A673 (cell line): ENCODE data around the gene BRD7. TPM values are rescaled to one million over a fixed set of nuclear protein-coding genes. Genes with fewer than 3 reads are reported as not detected.

Experiments
- BruUV-seq: library from RNA; stranded (reverse); fragments of 400-500 nt; replicated peaks from 2 replicates; lab custom pipeline; 2021; lab: Mats Ljungman, UMichigan
- CTCF ChIA-PET: fragments of 300-600 bp; sonication (Branson Sonifier 250); formaldehyde crosslinking; loops from one replicate; lab custom pipeline; 2022; ENCODE audit warnings: antibody characterized with exemption; lab: Charles Lee
- POLR2A ChIA-PET: fragments of 300-600 bp; sonication (Branson Sonifier 250); formaldehyde crosslinking; loops from one replicate; lab custom pipeline; 2022; ENCODE audit warnings: antibody characterized with exemption; ENCODE audit not compliant: low non-redundant PET; lab: Charles Lee
- DNase-seq: peaks from one replicate; pipeline ENCODE4 v3.0.0-alpha.2; 2015; ENCODE audit warnings: low spot score
- H3K27ac ChIP-seq: fragments of 200-600 bp; sonication (generic); 2 replicates; pipeline ENCODE4 v1.5.1; 2016; ENCODE audit warnings: mixed run types, low read depth, mild to moderate bottlenecking, mixed read lengths, antibody characterized with exemption, low read length; ENCODE audit not compliant: poor library complexity, severe bottlenecking
- H3K27me3 ChIP-seq: fragments of 200-600 bp; sonication (generic); replicated peaks from 2 replicates; pipeline ENCODE4 v1.6.1; 2017; ENCODE audit warnings: mixed run types, low read depth, mild to moderate bottlenecking, mixed read lengths, antibody characterized with exemption, low read length; ENCODE audit not compliant: insufficient read depth, poor library complexity
- H3K36me3 ChIP-seq: fragments of 200-600 bp; sonication (generic); 2 replicates; pipeline ENCODE4 v1.6.1; 2016; ENCODE audit warnings: mixed run types, mild to moderate bottlenecking, mixed read lengths, antibody characterized with exemption, low read length; ENCODE audit not compliant: insufficient read depth, poor library complexity, severe bottlenecking
- H3K4me1 ChIP-seq: fragments of 200-600 bp; sonication (generic); 2 replicates; pipeline ENCODE4 v1.6.1; 2017; ENCODE audit warnings: mixed run types, mild to moderate bottlenecking, mixed read lengths, antibody characterized with exemption, low read length; ENCODE audit not compliant: insufficient read depth, poor library complexity, severe bottlenecking
- H3K4me3 ChIP-seq: fragments of 200-600 bp; sonication (generic); 2 replicates; pipeline ENCODE4 v1.5.1; 2016; ENCODE audit warnings: low read depth, mixed run types, mild to moderate bottlenecking, mixed read lengths, low read length; ENCODE audit not compliant: poor library complexity, severe bottlenecking
- H3K9me3 ChIP-seq: fragments of 200-600 bp; sonication (generic); 2 replicates; pipeline ENCODE4 v1.6.1; 2016; ENCODE audit warnings: mixed run types, low read depth, mild to moderate bottlenecking, mixed read lengths, antibody characterized with exemption, low read length; ENCODE audit not compliant: poor library complexity, severe bottlenecking
- CTCF ChIP-seq: fragments of 300-800, 200-600 bp; sonication (generic); conservative IDR thresholded peaks from 2 replicates; pipeline ENCODE4 v1.5.1; 2017; ENCODE audit warnings: low read depth, mild to moderate bottlenecking, antibody characterized with exemption, low read length, moderate library complexity, mixed read lengths
- EZH2 ChIP-seq: fragments of 200-600 bp; sonication (generic); IDR thresholded peaks from 2 replicates; pipeline ENCODE4 v1.6.1; 2017; ENCODE audit warnings: borderline replicate concordance, low read depth, mild to moderate bottlenecking, mixed read lengths, antibody characterized with exemption, low read length; ENCODE audit not compliant: poor library complexity, severe bottlenecking
- intact Hi-C: fragments of 100-400 bp; cut with micrococcal nuclease; formaldehyde crosslinking; loops from one replicate; pipeline ENCODE4 v1.10.0; 2022; ENCODE audit not compliant: unreplicated experiment
- total RNA-seq: library from RNA; stranded (reverse); gene quantifications from 2 replicates; pipeline ENCODE4 v1.2.3, GENCODE V29; 2021

The BRD7 gene
- total RNA-seq, 1 experiment from 2014 or later: 93.0 TPM

- no peaks in the 10 kb centered on the region for H3K9me3 ChIP-seq
- intact Hi-C loops: no loop called here
- H3K4me3 ChIP-seq: no peak overlapping the region
- no peaks in the 10 kb centered on the region for H3K4me1 ChIP-seq
- ChIA-PET CTCF (no interaction called here), POLR2A (no interaction called here)
- H3K27ac ChIP-seq: no peak overlapping the region
- DNase-seq: no peak
- H3K36me3 ChIP-seq: peaks cover 57% of the 10 kb centered on the region
- no TSS peak for BruUV-seq
- TF ChIP-seq EZH2: no peak
- no peak for TF ChIP-seq CTCF
- H3K27me3 ChIP-seq: no peaks in the 10 kb centered on the region
These were observed 52.5 kb downstream of the BRD7 start for GRCh38 chr16:50316102-50316847.

GRCh38 chr16:50315346-50315997 lies 53.3 kb downstream of the BRD7 start:
- intact Hi-C loops: no loop called here
- Histone ChIP-seq H3K4me3 (no peak overlapping the region), H3K36me3 (peaks cover 49% of the 10 kb centered on the region), H3K27me3 (no peaks in the 10 kb centered on the region), H3K4me1 (no peaks in the 10 kb centered on the region), H3K27ac (no peak overlapping the region), H3K9me3 (no peaks in the 10 kb centered on the region)
- POLR2A ChIA-PET: no interaction called here
- no TSS peak for BruUV-seq
- TF ChIP-seq EZH2: no peak
- TF ChIP-seq CTCF: no peak
- CTCF ChIA-PET: interaction anchor here (1.2 kb wide), 1 partner anchor 39 kb away, joined by 5 read pairs; no protein-coding TSS in a partner anchor
- DNase-seq: no peak

GRCh38 chr16:50314665-50315064 lies 54.1 kb downstream of the BRD7 start:
- CTCF ChIA-PET: interaction anchor here (1.2 kb wide), 1 partner anchor 40 kb away, joined by 5 read pairs; no protein-coding TSS in a partner anchor
- no TSS peak for BruUV-seq
- intact Hi-C loops: no loop called here

More at GRCh38 chr16:50314665-50315064, 54.1 kb downstream of the BRD7 start:
- Histone ChIP-seq H3K9me3 (no peaks in the 10 kb centered on the region), H3K4me3 (no peak overlapping the region), H3K4me1 (no peaks in the 10 kb centered on the region), H3K27ac (no peak overlapping the region), H3K27me3 (no peaks in the 10 kb centered on the region), H3K36me3 (peaks cover 41% of the 10 kb centered on the region)
- POLR2A ChIA-PET: no interaction called here
- DNase-seq: no peak
- TF ChIP-seq CTCF (no peak), EZH2 (no peak)
